ENCODE measurements around the gene C8A. TPM values are rescaled to one million over a fixed set of nuclear protein-coding genes. Genes with fewer than 3 reads are reported as not detected.

The C8A gene
- total and polyA plus RNA-seq, 2 of the 8 experiments (the other 6 are each of a cell fraction or from before 2014, with no cell fraction given): not detected

GRCh38 chr1:56830052-56830451 lies 24.5 kb upstream of the C8A start:
- no peak for FAIRE-seq
- H3K14ac ChIP-seq (ENCODE audit: insufficient read length): no peak overlapping the region

More at GRCh38 chr1:56830052-56830451, 24.5 kb upstream of the C8A start:
- Histone ChIP-seq H4K5ac (ENCODE audit: insufficient read length, low read depth, low read length) (no peak overlapping the region), H2BK12ac (ENCODE audit: low read depth, low read length) (no peak overlapping the region), H3K18ac (ENCODE audit: extremely low read depth, low read length) (no peak overlapping the region), H3K9ac (replicated peaks in 1 of 4; ENCODE audit: extremely low read depth in 1 of 4, low read depth in 3 of 4, low read length in 3 of 4) (no peak overlapping the region), H3K27me3 (replicated peaks in 1 of 4; ENCODE audit: control insufficient read depth in 3 of 4, extremely low read depth in 1 of 4, insufficient read depth in 3 of 4, low read length in 3 of 4) (peaks cover 0 to 2% (median 0%) of the 10 kb centered on the region in 4 experiments; a peak in 1 of 7 replicates), H4K91ac (replicated peaks; ENCODE audit: insufficient read length, low read length) (no peak overlapping the region), H3K4me2 (ENCODE audit: insufficient read depth in 1 of 2, low read depth in 2 of 2, low read length in 2 of 2) (no peak overlapping the region), H2BK20ac (ENCODE audit: low read length) (no peak overlapping the region), H3K56ac (replicated peaks; ENCODE audit: insufficient read length, low read depth, low read length) (no peak overlapping the region), H3K4me3 (ENCODE audit: extremely low read depth in 1 of 4, insufficient read depth in 2 of 4, low read depth in 3 of 4, low read length in 4 of 4) (no peak overlapping the region), H3K79me2 (ENCODE audit: control insufficient read depth in 1 of 2, insufficient read depth in 2 of 2, low read length in 2 of 2) (no peaks in the 10 kb centered on the region), H3K23ac (ENCODE audit: insufficient read length) (no peak overlapping the region), H2AK5ac (ENCODE audit: low read depth, low read length) (no peak overlapping the region), H3K4ac (replicated peaks; ENCODE audit: insufficient read length, low read depth, low read length) (no peak overlapping the region), H2BK5ac (ENCODE audit: low read depth, low read length) (no peak overlapping the region), H3K23me2 (ENCODE audit: low read depth, low read length) (no peaks in the 10 kb centered on the region), H2BK15ac (ENCODE audit: low read length) (no peak overlapping the region), H4K20me1 (replicated peaks in 1 of 2; ENCODE audit: control insufficient read depth in 1 of 2, insufficient read depth in 2 of 2, low read length in 2 of 2) (no peaks in the 10 kb centered on the region), H2BK120ac (replicated peaks; ENCODE audit: low read depth, low read length) (no peak overlapping the region), H3K9me3 (ENCODE audit: insufficient read depth in 2 of 2, low read depth in 1 of 2, low read length in 1 of 2) (no peaks in the 10 kb centered on the region), H2AFZ (ENCODE audit: low read length) (no peak overlapping the region), H3K79me1 (ENCODE audit: low read depth, low read length) (no peaks in the 10 kb centered on the region), H4K8ac (ENCODE audit: extremely low read depth, insufficient read depth, low read length) (no peak overlapping the region), H3K27ac (ENCODE audit: low read depth, low read length) (no peak overlapping the region), H3K36me3 (ENCODE audit: control insufficient read depth in 2 of 4, insufficient read depth in 4 of 4, low read length in 3 of 4) (no peaks in the 10 kb centered on the region), H3K4me1 (replicated peaks in 1 of 4; ENCODE audit: control insufficient read depth in 3 of 4, insufficient read depth in 4 of 4, low read length in 3 of 4) (no peaks in the 10 kb centered on the region)
- CTCF ChIA-PET (ENCODE audit: partially characterized antibody): interaction anchor here (0.6 to 10.8 kb wide), 7 partner anchors 9 to 847 kb away, joined by 3 to 193 read pairs (median 4); partner anchors contain the start of gene C8B
- POLR2A ChIA-PET (ENCODE audit: partially characterized antibody): no interaction called here
- TF ChIP-seq BRCA1 (IDR thresholded peaks at IDR 0.05; ENCODE audit: low read depth, low read length) (no peak), SUZ12 (IDR thresholded peaks at IDR 0.05; ENCODE audit: low read length) (no peak), KDM1A (IDR thresholded peaks at IDR 0.05; ENCODE audit: borderline replicate concordance, low read length) (no peak), HDAC6 (IDR thresholded peaks at IDR 0.05; ENCODE audit: low read depth, low read length) (no peak), CHD2 (IDR thresholded peaks at IDR 0.05; ENCODE audit: low read length) (no peak), PHF8 (conservative IDR thresholded peaks at IDR 0.05; ENCODE audit: low read depth, low read length) (no peak), BACH1 (IDR thresholded peaks at IDR 0.05; ENCODE audit: low read length) (no peak)
- TF ChIP-seq, protein P1, sequence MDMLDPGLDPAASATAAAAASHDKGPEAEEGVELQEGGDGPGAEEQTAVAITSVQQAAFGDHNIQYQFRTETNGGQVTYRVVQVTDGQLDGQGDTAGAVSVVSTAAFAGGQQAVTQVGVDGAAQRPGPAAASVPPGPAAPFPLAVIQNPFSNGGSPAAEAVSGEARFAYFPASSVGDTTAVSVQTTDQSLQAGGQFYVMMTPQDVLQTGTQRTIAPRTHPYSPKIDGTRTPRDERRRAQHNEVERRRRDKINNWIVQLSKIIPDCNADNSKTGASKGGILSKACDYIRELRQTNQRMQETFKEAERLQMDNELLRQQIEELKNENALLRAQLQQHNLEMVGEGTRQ (IDR thresholded peaks at IDR 0.05; ENCODE audit: low read length): no peak
- no peak for DNase-seq (ENCODE audit: low read depth in 1 of 2, low spot score in 2 of 2)
- 73% methylated on average over 3 of the region's 4 CpGs; no CpG with 5 or more reads in 1 of the 2 experiments for WGBS, 2 experiments (ENCODE audit: extremely low coverage in 1 of 2, insufficient coverage in 1 of 2, insufficient read length in 1 of 2, insufficient replicate concordance in 2 of 2, low coverage in 1 of 2, low lambda C conversion rate in 2 of 2, missing lambda C conversion rate in 1 of 2)

All from H1 (cell line).